Lower lobe of right lung (tissue), 2 donors: Measurements from ENCODE around the gene EXOC3L4. TPM values are rescaled to one million over a fixed set of nuclear protein-coding genes. Genes with fewer than 3 reads are reported as not detected.

Experiments
- ATAC-seq, 2 donors: fragments of 200-7000 bp; cut with Tn5 transposase; one replicate each; pipeline ENCODE4 v1.9.1; 2020 to 2022; ENCODE audit warnings: mild to moderate bottlenecking in 2 of 2, moderate library complexity in 2 of 2
- DNase-seq: peaks from one replicate; pipeline ENCODE4 v3.0.0-alpha.2; 2020
- H3K27ac ChIP-seq: fragments of 200-600 bp; one replicate; pipeline ENCODE4 v1.8.0; 2022
- H3K27me3 ChIP-seq: fragments of 200-600 bp; one replicate; pipeline ENCODE4 v1.8.0; 2022; ENCODE audit warnings: low read depth
- H3K36me3 ChIP-seq: fragments of 200-600 bp; one replicate; pipeline ENCODE4 v1.8.0; 2022; ENCODE audit warnings: mild to moderate bottlenecking
- H3K4me1 ChIP-seq: fragments of 200-600 bp; one replicate; pipeline ENCODE4 v1.8.0; 2022
- H3K4me3 ChIP-seq: fragments of 200-600 bp; one replicate; pipeline ENCODE4 v1.8.0; 2022; ENCODE audit warnings: mild to moderate bottlenecking
- H3K9me3 ChIP-seq: fragments of 200-600 bp; one replicate; pipeline ENCODE4 v1.8.0; 2022
- CTCF ChIP-seq: fragments of 200-600 bp; IDR thresholded peaks from one replicate; pipeline ENCODE4 v1.8.0; 2022; ENCODE audit warnings: antibody characterized with exemption, mild to moderate bottlenecking
- intact Hi-C: fragments of 100-400 bp; cut with DNase I; formaldehyde crosslinking; loops from one replicate; pipeline ENCODE4 v1.11.0; 2022
- total RNA-seq: library from RNA; stranded (reverse); fragmentation: NEBNext Ultra II Directional; extraction: Animal tissue kit (Norgen Biotek cat#: 25700); gene quantifications from one replicate; pipeline ENCODE4 v1.2.1, GENCODE V29; 2021
- donor health status: DM: no; HTN: yes; CAD: no; lungs with severe emphysema.

The EXOC3L4 gene
- total RNA-seq, 1 donor from 2014 or later, result 3.6 TPM

- DNase-seq, result no peak
Measured at GRCh38 chr14:103107941-103108748, 13.6 kb downstream of the EXOC3L4 start.

GRCh38 chr14:103108749-103109207 lies 14.3 kb downstream of the EXOC3L4 start:
- Histone ChIP-seq H3K4me3 (no peak overlapping the region), H3K4me1 (peaks cover 46% of the 10 kb centered on the region), H3K27ac (peak overlapping the region; percentile 46), H3K9me3 (no peaks in the 10 kb centered on the region), H3K27me3 (peaks cover 11% of the 10 kb centered on the region), H3K36me3 (no peaks in the 10 kb centered on the region)
- DNase-seq (no peak), ATAC-seq (no peak)
- no peak for TF ChIP-seq CTCF
- intact Hi-C loops, result loop anchor here (10.0 kb wide), 1 partner anchor 186 kb away; no protein-coding TSS in a partner anchor

More at GRCh38 chr14:103107941-103108748, 13.6 kb downstream of the EXOC3L4 start:
- H3K27me3 ChIP-seq, result peaks cover 16% of the 10 kb centered on the region
- ATAC-seq, result no peak
- H3K36me3 ChIP-seq, result no peaks in the 10 kb centered on the region
- peak overlapping the region; percentile 46 for H3K27ac ChIP-seq
- no peak overlapping the region for H3K4me3 ChIP-seq
- no peaks in the 10 kb centered on the region for H3K9me3 ChIP-seq
- peaks cover 50% of the 10 kb centered on the region for H3K4me1 ChIP-seq
- TF ChIP-seq CTCF, result no peak
- intact Hi-C loops, result loop anchor here (10.0 kb wide), 1 partner anchor 187 kb away; no protein-coding TSS in a partner anchor

GRCh38 chr14:103109535-103110441 lies 15.3 kb downstream of the EXOC3L4 start:
- Histone ChIP-seq H3K4me1 (peaks cover 43% of the 10 kb centered on the region), H3K27me3 (peaks cover under 1% of the 10 kb centered on the region), H3K4me3 (no peak overlapping the region), H3K27ac (peak overlapping the region; percentile 68), H3K36me3 (no peaks in the 10 kb centered on the region), H3K9me3 (no peaks in the 10 kb centered on the region)
- DNase-seq, result no peak
- intact Hi-C loops, result loop anchor here (10.0 kb wide), 1 partner anchor 185 kb away; no protein-coding TSS in a partner anchor
- no peak for TF ChIP-seq CTCF
- peak; percentile 15 to 28 for ATAC-seq

- no peaks in the 10 kb centered on the region for H3K27me3 ChIP-seq
- DNase-seq, result no peak
- peaks cover 51% of the 10 kb centered on the region for H3K4me1 ChIP-seq
- H3K36me3 ChIP-seq, result no peaks in the 10 kb centered on the region
- ATAC-seq, result peak in 1 of 2 donors; percentile 24
- H3K9me3 ChIP-seq, result no peaks in the 10 kb centered on the region
- no peak for TF ChIP-seq CTCF
- H3K27ac ChIP-seq, result peak overlapping the region; percentile 68
- H3K4me3 ChIP-seq, result no peak overlapping the region
- intact Hi-C loops, result no loop called here
Measured at GRCh38 chr14:103110681-103111231, 16.2 kb downstream of the EXOC3L4 start.

- no peaks in the 10 kb centered on the region for H3K27me3 ChIP-seq
- peaks cover 51% of the 10 kb centered on the region for H3K4me1 ChIP-seq
- ATAC-seq, result peak in 1 of 2 donors; percentile 32
- intact Hi-C loops, result no loop called here
- no peak for TF ChIP-seq CTCF
- no peak for DNase-seq
- no peaks in the 10 kb centered on the region for H3K36me3 ChIP-seq
- H3K4me3 ChIP-seq, result no peak overlapping the region
- no peaks in the 10 kb centered on the region for H3K9me3 ChIP-seq
- H3K27ac ChIP-seq, result peak overlapping the region; percentile 46
Measured at GRCh38 chr14:103111232-103111868, 16.8 kb downstream of the EXOC3L4 start.
